IPS-15b (cell line): ENCODE data around the gene GSTM3.

ENCODE experiments used
- H3K27me3 ChIP-seq: one replicate; pipeline ENCODE4 v1.6.1; 2013; ENCODE audit warnings: low read length; ENCODE audit not compliant: control insufficient read depth, insufficient read depth
- H3K36me3 ChIP-seq: one replicate; pipeline ENCODE4 v1.6.1; 2013; ENCODE audit warnings: low read length; ENCODE audit not compliant: control insufficient read depth, insufficient read depth
- H3K4me1 ChIP-seq: one replicate; pipeline ENCODE4 v1.6.1; 2013; ENCODE audit warnings: mild to moderate bottlenecking, low read length; ENCODE audit not compliant: control insufficient read depth, insufficient read depth
- H3K4me3 ChIP-seq: one replicate; pipeline ENCODE4 v1.5.1; 2013; ENCODE audit warnings: low read depth, low read length
- H3K9ac ChIP-seq: one replicate; pipeline ENCODE4 v1.6.1; 2013; ENCODE audit warnings: low read depth, mild to moderate bottlenecking, low read length
- H3K9me3 ChIP-seq: one replicate; pipeline ENCODE4 v1.6.1; 2013; ENCODE audit warnings: mild to moderate bottlenecking, low read length; ENCODE audit not compliant: control insufficient read depth, insufficient read depth

The GSTM3 gene

DNA sequence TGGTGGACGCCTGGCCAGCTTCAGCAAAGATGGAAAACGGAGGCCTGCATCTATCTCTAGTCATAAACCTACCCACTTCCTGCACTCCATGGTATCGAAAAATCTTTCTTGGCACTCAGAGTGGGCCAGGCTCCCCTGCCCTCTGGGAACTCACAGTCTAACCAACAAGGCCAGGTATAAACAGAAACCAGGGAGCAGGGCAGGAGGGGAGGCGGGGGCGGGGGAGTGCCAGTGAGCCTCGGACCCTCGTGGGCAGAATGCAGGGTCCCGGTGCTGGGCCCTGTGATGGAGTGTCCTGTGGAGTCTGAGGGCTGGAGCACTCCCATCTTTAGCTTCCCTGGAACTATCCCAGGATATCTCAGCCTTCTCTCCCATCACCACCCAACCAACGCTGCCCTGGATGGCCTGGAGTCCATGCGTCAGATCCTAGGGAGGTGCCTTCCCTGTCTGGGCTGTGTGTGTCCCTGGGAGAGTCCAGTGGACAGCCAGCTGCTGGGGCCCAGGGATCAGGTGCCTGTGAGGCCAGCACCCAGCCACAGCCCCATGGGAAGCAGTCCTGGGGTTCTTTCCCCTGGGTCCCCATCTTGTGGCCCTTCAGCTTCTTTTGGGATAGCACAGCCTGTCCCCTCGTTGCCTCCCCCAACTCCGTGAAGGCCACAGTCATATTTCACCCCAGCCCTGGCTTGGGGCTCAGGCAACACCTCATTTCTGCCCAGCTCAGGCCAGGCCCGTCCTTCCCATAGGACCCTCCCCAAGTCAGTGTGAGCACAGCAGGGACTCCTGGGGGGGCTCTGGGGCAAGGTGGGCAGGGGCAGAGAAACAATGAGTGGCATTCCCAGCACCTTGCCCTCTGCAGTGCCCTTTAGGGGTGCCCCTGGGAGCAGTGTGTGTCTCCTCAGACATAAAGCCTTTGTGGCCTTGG, 24.0 kb upstream of the GSTM3 start:
- Histone ChIP-seq H3K9ac (no peak overlapping the region), H3K27me3 (no peaks in the 10 kb centered on the region), H3K4me1 (no peaks in the 10 kb centered on the region)

GRCh38 chr1:109763646-109764415, 23.0 kb upstream of the GSTM3 start, which contains the start of gene EPS8L3:
Gene EPS8L3 (minus strand): TSS chr1:109763923. CDS start chr1:109761749, 2,174 bp downstream.
- Histone ChIP-seq H3K4me1 (no peaks in the 10 kb centered on the region), H3K9ac (no peak within 1 kb of the TSS), H3K36me3 (no peaks in the 10 kb centered on the region), H3K27me3 (no peaks in the 10 kb centered on the region), H3K9me3 (no peaks in the 10 kb centered on the region), H3K4me3 (no peak within 1 kb of the TSS)

More for the DNA sequence above, 24.0 kb upstream of the GSTM3 start:
- no peaks in the 10 kb centered on the region for H3K9me3 ChIP-seq
- no peak overlapping the region for H3K4me3 ChIP-seq
- H3K36me3 ChIP-seq, result no peaks in the 10 kb centered on the region

- H3K9ac ChIP-seq, result no peak overlapping the region
- H3K36me3 ChIP-seq, result no peaks in the 10 kb centered on the region
- H3K4me3 ChIP-seq, result no peak overlapping the region
- H3K4me1 ChIP-seq, result no peaks in the 10 kb centered on the region
- H3K27me3 ChIP-seq, result no peaks in the 10 kb centered on the region
- H3K9me3 ChIP-seq, result no peaks in the 10 kb centered on the region
Observed at GRCh38 chr1:109762821-109763645, 22.2 kb upstream of the GSTM3 start.

DNA sequence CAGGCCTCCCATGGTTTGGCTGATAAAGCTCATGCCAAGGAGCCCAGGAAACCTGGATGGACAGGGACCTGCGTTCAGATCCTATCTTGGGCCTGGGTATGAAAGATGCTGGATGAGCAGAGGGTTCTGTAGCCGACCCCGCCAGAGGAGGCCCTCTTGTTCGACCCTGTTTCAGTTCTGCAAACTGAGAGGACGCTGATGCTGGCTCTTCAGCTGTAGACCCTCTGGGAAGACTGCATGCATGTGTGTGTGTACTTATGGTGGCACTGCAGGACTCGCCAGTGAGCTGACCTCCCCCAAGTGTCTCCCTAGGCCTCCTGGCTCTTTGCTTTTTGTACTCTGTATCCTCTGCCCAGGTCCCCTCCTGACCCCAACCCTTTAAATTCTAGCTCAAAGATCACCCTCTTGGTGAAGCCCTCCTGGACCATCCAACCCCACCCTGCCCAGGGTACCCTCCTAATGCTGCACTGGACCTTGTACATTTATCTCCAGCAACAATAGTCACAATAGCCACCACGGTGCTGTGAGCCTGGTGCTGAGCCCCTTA, 21.3 kb upstream of the GSTM3 start:
- H3K36me3 ChIP-seq, result no peaks in the 10 kb centered on the region
- no peaks in the 10 kb centered on the region for H3K4me1 ChIP-seq
- no peaks in the 10 kb centered on the region for H3K9me3 ChIP-seq
- H3K27me3 ChIP-seq, result no peaks in the 10 kb centered on the region
- no peak overlapping the region for H3K4me3 ChIP-seq
- no peak overlapping the region for H3K9ac ChIP-seq

GRCh38 chr1:109761227-109762038, 20.6 kb upstream of the GSTM3 start:
- Histone ChIP-seq H3K9me3 (no peaks in the 10 kb centered on the region), H3K9ac (no peak overlapping the region), H3K4me3 (no peak overlapping the region), H3K27me3 (no peaks in the 10 kb centered on the region), H3K36me3 (no peaks in the 10 kb centered on the region), H3K4me1 (no peaks in the 10 kb centered on the region)

DNA sequence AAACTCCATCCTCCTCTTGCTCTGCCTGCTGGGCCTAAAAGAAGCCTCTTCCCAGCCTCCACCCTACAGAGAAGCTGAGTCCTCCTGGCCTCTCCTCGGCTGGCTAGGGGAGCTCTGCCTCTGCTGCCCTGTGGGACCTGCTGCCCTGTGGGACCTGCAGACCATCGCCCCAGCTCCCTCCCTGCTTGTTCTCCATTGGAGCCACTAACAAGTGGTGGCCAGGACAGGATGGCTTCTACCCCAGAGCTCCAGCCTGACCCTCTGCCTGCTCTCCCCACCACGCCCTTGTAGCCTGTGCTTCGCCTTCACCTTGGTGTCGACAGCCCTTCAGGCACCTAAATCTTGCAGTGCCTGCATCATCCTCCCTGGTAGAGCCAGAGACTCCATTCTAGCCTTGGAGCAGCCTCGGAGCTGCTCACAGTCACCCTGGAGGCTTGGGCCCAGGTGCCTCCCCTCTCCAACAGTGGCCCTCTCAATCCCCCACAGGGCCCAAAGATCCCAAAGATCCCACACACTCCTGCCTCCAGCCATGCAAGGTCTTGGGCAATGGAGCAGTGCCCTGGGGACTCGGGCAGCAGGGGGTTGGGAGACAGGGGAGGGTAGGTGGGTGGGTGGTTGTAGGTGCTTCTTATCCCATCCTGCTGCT, 19.9 kb upstream of the GSTM3 start:
- H3K9me3 ChIP-seq, result no peaks in the 10 kb centered on the region
- no peaks in the 10 kb centered on the region for H3K4me1 ChIP-seq
- H3K4me3 ChIP-seq, result no peak overlapping the region
- no peaks in the 10 kb centered on the region for H3K27me3 ChIP-seq
- no peak overlapping the region for H3K9ac ChIP-seq
- no peaks in the 10 kb centered on the region for H3K36me3 ChIP-seq

DNA sequence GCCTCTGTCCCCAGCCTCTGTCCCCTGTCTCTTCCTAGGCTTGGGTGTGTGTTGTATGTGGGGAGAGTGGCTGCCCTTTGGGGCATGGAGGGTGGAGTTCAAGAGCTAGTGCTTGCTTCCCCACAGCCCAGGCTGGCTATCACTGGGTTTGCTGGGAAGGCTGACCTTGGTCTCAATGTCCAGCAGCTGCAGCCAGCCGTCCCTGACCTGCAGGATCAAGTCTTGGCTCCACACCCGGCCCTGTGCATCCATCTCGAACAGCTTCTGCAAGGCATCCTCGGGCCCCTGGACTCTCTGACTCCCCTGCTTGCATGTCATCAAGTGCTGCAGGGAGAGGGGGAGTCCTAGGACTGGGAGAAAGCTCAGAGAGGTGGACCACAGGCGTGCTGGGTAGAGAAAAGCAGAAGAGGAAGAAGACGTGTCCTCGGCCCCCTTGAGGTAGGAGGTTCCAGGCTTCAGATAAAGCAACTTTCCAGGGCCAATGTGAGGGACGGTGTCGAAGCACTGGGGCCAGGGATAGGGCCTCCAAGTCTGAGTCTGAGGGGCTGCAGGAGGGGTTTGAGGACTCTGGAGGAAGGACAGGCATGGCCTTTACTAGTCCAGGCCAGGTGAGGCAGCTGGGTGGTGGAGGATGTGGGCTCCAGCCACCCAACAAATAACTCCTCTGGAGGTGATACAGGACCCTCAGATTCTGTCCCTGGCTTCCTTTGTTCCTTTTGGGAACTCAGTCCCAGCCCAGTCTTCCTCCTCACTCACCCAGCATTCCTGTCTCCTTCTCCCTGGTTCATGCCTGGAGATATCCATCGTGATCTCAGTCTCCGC, 18.9 kb upstream of the GSTM3 start:
- H3K36me3 ChIP-seq, result no peaks in the 10 kb centered on the region
- H3K4me1 ChIP-seq, result no peaks in the 10 kb centered on the region
- no peak overlapping the region for H3K4me3 ChIP-seq
- H3K9ac ChIP-seq, result no peak overlapping the region
- H3K27me3 ChIP-seq, result no peaks in the 10 kb centered on the region
- H3K9me3 ChIP-seq, result no peaks in the 10 kb centered on the region

GRCh38 chr1:109757936-109758786, 17.3 kb upstream of the GSTM3 start:
- no peaks in the 10 kb centered on the region for H3K36me3 ChIP-seq
- no peak overlapping the region for H3K9ac ChIP-seq
- H3K4me1 ChIP-seq, result no peaks in the 10 kb centered on the region
- H3K4me3 ChIP-seq, result no peak overlapping the region
- no peaks in the 10 kb centered on the region for H3K27me3 ChIP-seq
- no peaks in the 10 kb centered on the region for H3K9me3 ChIP-seq

DNA sequence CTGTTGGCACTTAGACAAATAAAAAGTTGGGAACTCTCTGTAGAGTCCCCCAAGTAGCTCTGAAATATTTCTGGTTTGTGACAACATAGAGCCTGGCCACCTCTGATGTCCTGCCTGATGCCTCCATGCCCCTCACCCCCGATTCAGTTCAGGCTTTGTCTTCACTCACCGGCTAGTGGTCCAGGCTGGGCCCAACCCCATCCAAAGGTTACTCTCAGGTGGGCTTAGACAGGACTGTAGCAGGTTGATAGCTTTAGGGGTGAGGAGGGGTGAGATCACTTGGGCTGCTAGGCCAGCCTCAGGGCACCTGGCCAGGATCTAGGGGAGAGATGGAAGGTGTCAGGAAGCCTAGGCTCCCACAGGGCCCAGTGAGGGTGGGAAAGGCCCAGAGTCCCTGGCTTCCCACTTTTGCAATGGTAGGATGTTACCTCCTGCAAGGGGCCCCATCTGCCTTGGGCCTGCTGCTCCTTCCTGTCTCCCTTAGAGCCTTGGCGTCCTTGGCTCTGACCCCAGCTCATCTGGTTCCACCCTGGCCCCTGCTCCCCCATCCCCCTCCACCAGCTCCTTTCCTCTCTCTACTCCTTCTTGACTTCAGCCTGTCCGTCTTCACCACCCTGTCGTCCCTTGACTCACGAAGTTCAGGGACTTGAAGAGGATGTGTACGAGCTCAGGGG, 16.1 kb upstream of the GSTM3 start:
- H3K9ac ChIP-seq, result no peak overlapping the region
- no peak overlapping the region for H3K4me3 ChIP-seq
- no peaks in the 10 kb centered on the region for H3K9me3 ChIP-seq
- no peaks in the 10 kb centered on the region for H3K36me3 ChIP-seq
- no peaks in the 10 kb centered on the region for H3K27me3 ChIP-seq
- no peaks in the 10 kb centered on the region for H3K4me1 ChIP-seq
